HG03342 (cell line): ENCODE measurements around the gene LRRC23.

ENCODE experiments used
- ATAC-seq: cut with Tn5 transposase; IDR thresholded peaks from one replicate; pipeline ENCODE4 v1.9.1; 2021; ENCODE audit warnings: mild to moderate bottlenecking, moderate library complexity; ENCODE audit not compliant: unreplicated experiment

Gene LRRC23

GRCh38 chr12:6955108-6956020 lies 50.7 kb downstream of the LRRC23 start:
- ATAC-seq, result no peak

- no peak for ATAC-seq
Measured at GRCh38 chr12:6956021-6956727, 51.6 kb downstream of the LRRC23 start.

GRCh38 chr12:6957151-6957701 lies 52.6 kb downstream of the LRRC23 start:
- ATAC-seq, result no peak

- ATAC-seq, result no peak
Measured at GRCh38 chr12:6957741-6958608, 53.4 kb downstream of the LRRC23 start.

- ATAC-seq, result no peak
Measured at GRCh38 chr12:6958609-6959057, 54.0 kb downstream of the LRRC23 start.

- ATAC-seq, result peak; percentile 59
Measured at GRCh38 chr12:6959058-6959804, 54.6 kb downstream of the LRRC23 start.

- ATAC-seq, result no peak
Measured at GRCh38 chr12:6959805-6960592, 55.4 kb downstream of the LRRC23 start.

GRCh38 chr12:6960593-6961277 lies 56.1 kb downstream of the LRRC23 start:
- no peak for ATAC-seq

GRCh38 chr12:6961278-6961694 lies 56.7 kb downstream of the LRRC23 start:
- ATAC-seq, result no peak

- no peak for ATAC-seq
Measured at GRCh38 chr12:6961695-6962284, 57.2 kb downstream of the LRRC23 start.

GRCh38 chr12:6962285-6963015 lies 57.8 kb downstream of the LRRC23 start:
- no peak for ATAC-seq

- no peak for ATAC-seq
Measured at GRCh38 chr12:6963016-6963731, 58.6 kb downstream of the LRRC23 start.
